Measurements from ENCODE around the gene FGF12. TPM values are rescaled to one million over a fixed set of nuclear protein-coding genes. Genes with fewer than 3 reads are reported as not detected.
"Not testable (repeated sequence)": the region's sequence is repeated elsewhere in the genome, so short reads cannot be mapped to it uniquely, and the experiment has no call there.

The FGF12 gene
- 0.18 and 0.30 TPM in 2 replicates for polyA plus RNA-seq (2012; rRNA removed)
- 0.06 and 0.17 TPM in 2 replicates for polyA plus RNA-seq (2012; cell fraction: cytosol; rRNA removed)
- 0.39 TPM in 1 of 2 replicates, not detected in the other for polyA plus RNA-seq (2012; cell fraction: nucleus; rRNA removed)

DNA sequence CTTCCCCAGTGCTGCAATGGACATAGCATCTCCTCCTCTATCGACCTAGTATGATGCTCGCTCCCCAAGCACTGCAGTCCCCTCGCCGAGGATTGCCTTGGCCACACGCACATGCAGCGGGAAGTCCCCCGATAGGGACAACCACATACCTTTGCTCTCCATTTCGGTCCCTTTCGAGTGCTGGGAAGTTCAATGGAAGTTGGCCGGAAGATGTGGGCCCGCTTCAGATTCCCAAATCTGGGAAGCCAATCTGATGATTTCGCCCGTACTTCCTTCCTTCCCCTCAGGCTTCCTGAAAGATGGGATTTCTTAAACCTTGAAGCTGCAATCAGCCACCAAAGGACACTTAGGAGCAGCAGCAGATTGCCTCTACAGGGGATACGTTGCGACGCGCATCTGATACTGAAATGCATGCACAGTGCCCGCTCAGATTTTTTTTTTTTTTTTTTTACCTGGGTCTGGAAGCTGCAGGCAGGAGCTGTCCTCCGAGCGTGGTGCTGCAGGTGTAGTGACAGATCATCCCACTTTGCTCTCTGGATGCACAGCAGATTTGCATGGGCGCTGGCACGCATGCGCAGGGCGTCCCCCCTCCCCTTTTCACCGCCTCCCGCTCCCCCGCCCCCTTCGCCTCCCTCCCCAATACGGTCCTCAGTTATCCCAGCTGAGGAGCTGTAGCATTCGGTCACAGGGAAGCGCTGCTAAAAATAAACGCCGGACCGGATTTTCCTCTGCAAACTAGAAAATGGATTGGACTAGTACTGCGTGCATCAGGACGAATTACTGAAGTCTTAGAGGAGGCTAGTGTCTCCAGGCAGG is at the start of gene FGF12:
Gene FGF12, minus strand, starts transcription at position 510 of the 816 bp plus-strand sequence.
- Histone ChIP-seq H3K9me3 (no peaks in the 10 kb centered on the region), H3K4me2 (peak within 1 kb of the TSS; percentile 74), H3K27me3 (ENCODE audit: insufficient read depth) (no peaks in the 10 kb centered on the region), H3K4me3 (ENCODE audit: low read depth in 2 of 2, low read length in 1 of 2) (peak within 1 kb of the TSS; percentile 32 to 37), H2AFZ (ENCODE audit: low read depth) (peak within 1 kb of the TSS; percentile 63; the same call in 1 of the 2 replicates), H3F3A (replicated peaks; ENCODE audit: insufficient read depth) (no peaks in the 10 kb centered on the region), H3K36me3 (replicated peaks in 1 of 2; ENCODE audit: control insufficient read depth in 1 of 2, insufficient read depth in 2 of 2, low read length in 1 of 2) (no peaks in the 10 kb centered on the region), H3K9me2 (no peaks in the 10 kb centered on the region), H3K79me2 (ENCODE audit: insufficient read depth) (no peaks in the 10 kb centered on the region), H4K20me1 (ENCODE audit: insufficient read depth) (no peaks in the 10 kb centered on the region), H3K4me1 (ENCODE audit: control insufficient read depth in 1 of 2, insufficient read depth in 2 of 2, low read depth in 1 of 2, low read length in 1 of 2) (peaks cover 0 to 7% of the 10 kb centered on the region in 2 experiments; a peak in 2 of 4 replicates), H3K9ac (no peak within 1 kb of the TSS), H3K27ac (ENCODE audit: low read depth in 2 of 2, low read length in 1 of 2) (no peak within 1 kb of the TSS)
- WGBS (ENCODE audit: low lambda C conversion rate) = 2% methylated on average over 32 of the region's 36 CpGs
- peak; percentile 83 for DNase-seq
- POLR2A ChIA-PET = no interaction called here
- TF ChIP-seq, protein P1, sequence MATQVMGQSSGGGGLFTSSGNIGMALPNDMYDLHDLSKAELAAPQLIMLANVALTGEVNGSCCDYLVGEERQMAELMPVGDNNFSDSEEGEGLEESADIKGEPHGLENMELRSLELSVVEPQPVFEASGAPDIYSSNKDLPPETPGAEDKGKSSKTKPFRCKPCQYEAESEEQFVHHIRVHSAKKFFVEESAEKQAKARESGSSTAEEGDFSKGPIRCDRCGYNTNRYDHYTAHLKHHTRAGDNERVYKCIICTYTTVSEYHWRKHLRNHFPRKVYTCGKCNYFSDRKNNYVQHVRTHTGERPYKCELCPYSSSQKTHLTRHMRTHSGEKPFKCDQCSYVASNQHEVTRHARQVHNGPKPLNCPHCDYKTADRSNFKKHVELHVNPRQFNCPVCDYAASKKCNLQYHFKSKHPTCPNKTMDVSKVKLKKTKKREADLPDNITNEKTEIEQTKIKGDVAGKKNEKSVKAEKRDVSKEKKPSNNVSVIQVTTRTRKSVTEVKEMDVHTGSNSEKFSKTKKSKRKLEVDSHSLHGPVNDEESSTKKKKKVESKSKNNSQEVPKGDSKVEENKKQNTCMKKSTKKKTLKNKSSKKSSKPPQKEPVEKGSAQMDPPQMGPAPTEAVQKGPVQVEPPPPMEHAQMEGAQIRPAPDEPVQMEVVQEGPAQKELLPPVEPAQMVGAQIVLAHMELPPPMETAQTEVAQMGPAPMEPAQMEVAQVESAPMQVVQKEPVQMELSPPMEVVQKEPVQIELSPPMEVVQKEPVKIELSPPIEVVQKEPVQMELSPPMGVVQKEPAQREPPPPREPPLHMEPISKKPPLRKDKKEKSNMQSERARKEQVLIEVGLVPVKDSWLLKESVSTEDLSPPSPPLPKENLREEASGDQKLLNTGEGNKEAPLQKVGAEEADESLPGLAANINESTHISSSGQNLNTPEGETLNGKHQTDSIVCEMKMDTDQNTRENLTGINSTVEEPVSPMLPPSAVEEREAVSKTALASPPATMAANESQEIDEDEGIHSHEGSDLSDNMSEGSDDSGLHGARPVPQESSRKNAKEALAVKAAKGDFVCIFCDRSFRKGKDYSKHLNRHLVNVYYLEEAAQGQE (IDR thresholded peaks at IDR 0.05; ENCODE audit: low read depth, low read length) = peak; percentile 90
- TF ChIP-seq SIN3A (IDR thresholded peaks at IDR 0.05; ENCODE audit: borderline replicate concordance, low read depth, low read length) (no peak), RAD21 (IDR thresholded peaks at IDR 0.05; ENCODE audit: low read length) (no peak), EP300 (IDR thresholded peaks at IDR 0.05; ENCODE audit: borderline replicate concordance in 1 of 2, low read depth in 1 of 2, low read length in 1 of 2) (no peak), RCOR1 (IDR thresholded peaks at IDR 0.05; ENCODE audit: low read length) (no peak), NRF1 (IDR thresholded peaks at IDR 0.05; ENCODE audit: low read depth, low read length) (peak; percentile 60)
- TF ChIP-seq, protein P2, sequence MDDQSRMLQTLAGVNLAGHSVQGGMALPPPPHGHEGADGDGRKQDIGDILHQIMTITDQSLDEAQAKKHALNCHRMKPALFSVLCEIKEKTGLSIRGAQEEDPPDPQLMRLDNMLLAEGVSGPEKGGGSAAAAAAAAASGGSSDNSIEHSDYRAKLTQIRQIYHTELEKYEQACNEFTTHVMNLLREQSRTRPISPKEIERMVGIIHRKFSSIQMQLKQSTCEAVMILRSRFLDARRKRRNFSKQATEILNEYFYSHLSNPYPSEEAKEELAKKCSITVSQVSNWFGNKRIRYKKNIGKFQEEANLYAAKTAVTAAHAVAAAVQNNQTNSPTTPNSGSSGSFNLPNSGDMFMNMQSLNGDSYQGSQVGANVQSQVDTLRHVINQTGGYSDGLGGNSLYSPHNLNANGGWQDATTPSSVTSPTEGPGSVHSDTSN (IDR thresholded peaks at IDR 0.05) = no peak
- CTCF ChIA-PET = no interaction called here

DNA sequence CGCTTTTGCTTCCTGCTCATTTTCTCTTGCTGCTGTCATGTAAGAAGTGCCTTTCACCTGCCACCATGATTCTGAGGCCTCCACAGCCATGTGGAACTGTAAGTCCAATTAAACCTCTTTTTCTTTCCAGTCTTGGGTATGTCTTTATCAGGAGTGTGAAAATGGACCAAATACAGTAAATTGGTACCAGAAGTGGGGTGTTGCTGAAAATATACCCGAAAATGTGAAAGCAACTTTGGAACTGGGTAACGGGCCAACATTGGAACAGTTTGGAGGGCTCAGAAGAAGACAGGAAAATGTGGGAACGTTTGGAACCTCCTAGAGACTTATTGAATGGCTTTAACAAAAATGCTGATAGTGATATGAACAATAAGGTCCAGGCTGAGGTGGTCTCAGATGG is 47.0 kb upstream of the FGF12 start:
- H3K27ac ChIP-seq (ENCODE audit: low read depth in 2 of 2, low read length in 1 of 2); H3K4me1 ChIP-seq (ENCODE audit: control insufficient read depth in 1 of 2, insufficient read depth in 2 of 2, low read depth in 1 of 2, low read length in 1 of 2); CTCF ChIA-PET; H3K36me3 ChIP-seq (replicated peaks in 1 of 2; ENCODE audit: control insufficient read depth in 1 of 2, insufficient read depth in 2 of 2, low read length in 1 of 2); POLR2A ChIA-PET; H3K79me2 ChIP-seq (ENCODE audit: insufficient read depth); H3K27me3 ChIP-seq (ENCODE audit: insufficient read depth); DNase-seq; H3K4me3 ChIP-seq (ENCODE audit: low read depth in 2 of 2, low read length in 1 of 2); H3K4me2 ChIP-seq; H3F3A ChIP-seq (replicated peaks; ENCODE audit: insufficient read depth); H2AFZ ChIP-seq (ENCODE audit: low read depth); H3K9me3 ChIP-seq; H4K20me1 ChIP-seq (ENCODE audit: insufficient read depth); H3K9ac ChIP-seq; H3K9me2 ChIP-seq: not testable (repeated sequence)
- WGBS (ENCODE audit: low lambda C conversion rate) = 8% methylated on average over 4 of the region's 4 CpGs
